ENCODE results near the gene HCCS.

DNA sequence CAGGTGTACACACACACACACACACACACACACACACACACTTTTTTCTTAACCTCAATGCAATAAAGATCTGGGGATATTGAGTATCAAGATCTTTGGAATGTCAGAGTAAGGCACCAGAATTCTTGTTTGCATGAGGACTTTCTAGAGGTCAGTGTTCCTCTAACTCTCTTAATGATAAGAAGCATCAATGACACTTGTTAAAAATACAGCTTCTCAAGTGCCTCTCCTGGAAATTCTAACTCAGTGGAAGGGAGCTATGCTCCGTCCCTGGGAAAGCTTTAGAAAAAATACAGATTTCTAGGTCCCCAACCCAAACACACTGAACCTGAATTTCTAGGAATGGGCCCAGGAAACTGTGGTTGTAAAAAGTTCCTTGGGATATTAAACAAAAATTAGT is 25.8 kb upstream of the HCCS start:
- TF ChIP-seq, protein P1, sequence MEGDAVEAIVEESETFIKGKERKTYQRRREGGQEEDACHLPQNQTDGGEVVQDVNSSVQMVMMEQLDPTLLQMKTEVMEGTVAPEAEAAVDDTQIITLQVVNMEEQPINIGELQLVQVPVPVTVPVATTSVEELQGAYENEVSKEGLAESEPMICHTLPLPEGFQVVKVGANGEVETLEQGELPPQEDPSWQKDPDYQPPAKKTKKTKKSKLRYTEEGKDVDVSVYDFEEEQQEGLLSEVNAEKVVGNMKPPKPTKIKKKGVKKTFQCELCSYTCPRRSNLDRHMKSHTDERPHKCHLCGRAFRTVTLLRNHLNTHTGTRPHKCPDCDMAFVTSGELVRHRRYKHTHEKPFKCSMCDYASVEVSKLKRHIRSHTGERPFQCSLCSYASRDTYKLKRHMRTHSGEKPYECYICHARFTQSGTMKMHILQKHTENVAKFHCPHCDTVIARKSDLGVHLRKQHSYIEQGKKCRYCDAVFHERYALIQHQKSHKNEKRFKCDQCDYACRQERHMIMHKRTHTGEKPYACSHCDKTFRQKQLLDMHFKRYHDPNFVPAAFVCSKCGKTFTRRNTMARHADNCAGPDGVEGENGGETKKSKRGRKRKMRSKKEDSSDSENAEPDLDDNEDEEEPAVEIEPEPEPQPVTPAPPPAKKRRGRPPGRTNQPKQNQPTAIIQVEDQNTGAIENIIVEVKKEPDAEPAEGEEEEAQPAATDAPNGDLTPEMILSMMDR (IDR thresholded peaks at IDR 0.05) = no peak
- no peak for TF ChIP-seq POLR2A (IDR thresholded peaks at IDR 0.05)
